GM20431 (cell line): ENCODE results near the gene DCTN2.

ENCODE experiments used
- in situ Hi-C: fragments of 300-500 bp; cut with MseI, MboI; formaldehyde crosslinking; loops from one replicate; pipeline ENCODE4 v1.15.0; 2020; ENCODE audit warnings: low sequenced_read_pairs; ENCODE audit not compliant: unreplicated experiment

DCTN2 gene

GRCh38 chr12:57551637-57552305 lies 4.8 kb upstream of the DCTN2 start:
- in situ Hi-C loops, result no loop called here

GRCh38 chr12:57550641-57551549 lies 3.9 kb upstream of the DCTN2 start:
- in situ Hi-C loops, result no loop called here

GRCh38 chr12:57549909-57550640 lies 3.1 kb upstream of the DCTN2 start, which contains the start of gene KIF5A:
Gene KIF5A (plus strand): TSS chr12:57550044. CDS start chr12:57550272, 228 bp downstream.
- in situ Hi-C loops, result no loop called here

- in situ Hi-C loops, result no loop called here
These were observed 2.4 kb upstream of the DCTN2 start for GRCh38 chr12:57549203-57549908.

GRCh38 chr12:57548488-57548887 lies 1.5 kb upstream of the DCTN2 start:
- in situ Hi-C loops, result no loop called here

GRCh38 chr12:57548013-57548315 lies 972 bp upstream of the DCTN2 start:
- in situ Hi-C loops, result no loop called here

GRCh38 chr12:57547288-57548012 lies 458 bp upstream of the DCTN2 start:
- in situ Hi-C loops, result no loop called here

GRCh38 chr12:57545809-57546437 lies 1.1 kb downstream of the DCTN2 start:
- in situ Hi-C loops, result no loop called here

GRCh38 chr12:57543581-57543980 lies 3.4 kb downstream of the DCTN2 start:
- in situ Hi-C loops, result no loop called here

- in situ Hi-C loops, result no loop called here
These were observed 5.3 kb downstream of the DCTN2 start for GRCh38 chr12:57541717-57542116.

GRCh38 chr12:57541001-57541400 lies 6.0 kb downstream of the DCTN2 start:
- in situ Hi-C loops, result no loop called here

GRCh38 chr12:57539134-57539768 lies 7.7 kb downstream of the DCTN2 start:
- in situ Hi-C loops, result no loop called here

GRCh38 chr12:57536597-57536942 lies 10.4 kb downstream of the DCTN2 start:
- in situ Hi-C loops, result no loop called here

- in situ Hi-C loops, result no loop called here
These were observed 11.0 kb downstream of the DCTN2 start for GRCh38 chr12:57535764-57536596.

GRCh38 chr12:57534991-57535543 lies 11.9 kb downstream of the DCTN2 start:
- in situ Hi-C loops, result no loop called here

- in situ Hi-C loops, result no loop called here
These were observed 12.7 kb downstream of the DCTN2 start for GRCh38 chr12:57534250-57534649.

- in situ Hi-C loops, result no loop called here
These were observed 13.9 kb downstream of the DCTN2 start for GRCh38 chr12:57533108-57533507.

- in situ Hi-C loops, result no loop called here
These were observed 15.2 kb downstream of the DCTN2 start for GRCh38 chr12:57531836-57532235.
